ENCODE measurements around the gene VIM. TPM values are rescaled to one million over a fixed set of nuclear protein-coding genes. Genes with fewer than 3 reads are reported as not detected.
A peak's percentile ranks its signal among the peaks of the same experiment; 100 is the strongest.
"Not testable (repeated sequence)": the region's sequence is repeated elsewhere in the genome, so short reads cannot be mapped to it uniquely, and the experiment has no call there.

VIM gene
- total RNA-seq, 1 experiment from 2014 or later = 50.4 TPM

- Mint-ChIP-seq H3K36me3 (ENCODE audit: insufficient read depth, unreplicated experiment) (peaks cover 7% of the 10 kb centered on the region), H3K4me3 (ENCODE audit: unreplicated experiment) (peak overlapping the region; percentile 20), H3K9me3 (ENCODE audit: unreplicated experiment) (peaks cover 43% of the 10 kb centered on the region), H3K4me1 (ENCODE audit: low read depth, unreplicated experiment) (peaks cover 7% of the 10 kb centered on the region), H3K27ac (ENCODE audit: unreplicated experiment) (peak overlapping the region; percentile 65), H3K27me3 (ENCODE audit: insufficient read depth, unreplicated experiment) (peaks cover 3% of the 10 kb centered on the region)
- no peak for DNase-seq
- ChIA-PET POLR2A (interaction anchor here (0.7 kb wide), 1 partner anchor 316 kb away, joined by 3 read pairs; no protein-coding TSS in a partner anchor), CTCF (no interaction called here)
- BruUV-seq (replicated peaks) = no TSS peak
- no peak overlapping the region for H3K4me3 ChIP-seq (ENCODE audit: low read depth, low read length)
- TF ChIP-seq CTCF (IDR thresholded peaks at IDR 0.05; ENCODE audit: insufficient read depth in 1 of 2, low read depth in 1 of 2, low read length in 1 of 2, severe bottlenecking in 1 of 2, unreplicated experiment in 1 of 2) = no peak
- no peaks in the 10 kb centered on the region for H3K27me3 ChIP-seq (replicated peaks; ENCODE audit: control insufficient read depth, insufficient read depth, low read length)
- H3K36me3 ChIP-seq (ENCODE audit: control insufficient read depth, insufficient read depth, low read length) = no peaks in the 10 kb centered on the region
- no peaks in the 10 kb centered on the region for H3K4me1 ChIP-seq
- peaks cover 14% of the 10 kb centered on the region for H3K9me3 ChIP-seq
- intact Hi-C loops (cut with micrococcal nuclease; ENCODE audit: unreplicated experiment) = no loop called here
Measured at GRCh38 chr10:17248964-17249363, 20.9 kb downstream of the VIM start.

GRCh38 chr10:17249820-17250219, 21.8 kb downstream of the VIM start:
- Histone ChIP-seq H3K27me3 (replicated peaks; ENCODE audit: control insufficient read depth, insufficient read depth, low read length) (no peaks in the 10 kb centered on the region), H3K9me3 (peaks cover 18% of the 10 kb centered on the region), H3K4me1 (no peaks in the 10 kb centered on the region), H3K4me3 (ENCODE audit: low read depth, low read length) (no peak overlapping the region), H3K36me3 (ENCODE audit: control insufficient read depth, insufficient read depth, low read length) (no peaks in the 10 kb centered on the region)
- Mint-ChIP-seq H3K27me3 (ENCODE audit: insufficient read depth, unreplicated experiment) (peaks cover 5% of the 10 kb centered on the region), H3K36me3 (ENCODE audit: insufficient read depth, unreplicated experiment) (peaks cover 7% of the 10 kb centered on the region), H3K27ac (ENCODE audit: unreplicated experiment) (no peak overlapping the region), H3K9me3 (ENCODE audit: unreplicated experiment) (peaks cover 51% of the 10 kb centered on the region), H3K4me3 (ENCODE audit: unreplicated experiment) (no peak overlapping the region), H3K4me1 (ENCODE audit: low read depth, unreplicated experiment) (peaks cover 7% of the 10 kb centered on the region)
- no peak for DNase-seq
- BruUV-seq (replicated peaks) = no TSS peak
- POLR2A ChIA-PET = no interaction called here
- CTCF ChIA-PET = no interaction called here
- intact Hi-C loops (cut with micrococcal nuclease; ENCODE audit: unreplicated experiment) = no loop called here
- peak in 1 of 2 experiments; percentile 47 for TF ChIP-seq CTCF (IDR thresholded peaks at IDR 0.05; ENCODE audit: insufficient read depth in 1 of 2, low read depth in 1 of 2, low read length in 1 of 2, severe bottlenecking in 1 of 2, unreplicated experiment in 1 of 2)

DNA sequence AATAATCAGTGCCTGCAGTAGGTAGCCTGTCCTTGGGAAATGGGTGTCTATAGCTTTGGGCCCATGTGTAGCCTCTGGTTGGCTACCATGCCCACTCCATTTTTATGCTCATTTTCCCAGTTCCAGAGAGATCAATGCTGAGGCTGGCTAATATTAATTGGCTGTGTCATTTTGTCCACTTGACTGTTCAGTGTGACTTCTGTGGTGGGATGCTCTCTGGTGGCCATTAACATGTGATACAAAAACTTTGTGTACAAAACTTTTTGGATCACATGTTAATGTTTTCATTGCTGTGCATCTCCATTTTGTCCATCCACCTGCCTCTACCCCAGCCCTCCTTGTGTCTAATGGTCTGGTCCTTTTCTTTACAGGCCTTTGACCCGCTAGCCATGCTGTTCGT, 22.7 kb downstream of the VIM start:
- intact Hi-C loops (cut with micrococcal nuclease; ENCODE audit: unreplicated experiment) = no loop called here
- H3K27me3 Mint-ChIP-seq (ENCODE audit: insufficient read depth, unreplicated experiment) = peaks cover 5% of the 10 kb centered on the region
- H3K27ac Mint-ChIP-seq (ENCODE audit: unreplicated experiment) = no peak overlapping the region
- Histone ChIP-seq H3K27me3 (replicated peaks; ENCODE audit: control insufficient read depth, insufficient read depth, low read length) (no peaks in the 10 kb centered on the region), H3K4me1 (no peaks in the 10 kb centered on the region), H3K36me3 (ENCODE audit: control insufficient read depth, insufficient read depth, low read length) (no peaks in the 10 kb centered on the region), H3K9me3 (peaks cover 18% of the 10 kb centered on the region), H3K4me3 (ENCODE audit: low read depth, low read length) (no peak overlapping the region)
- CTCF ChIA-PET = no interaction called here
- BruUV-seq (replicated peaks) = no TSS peak
- peaks cover 51% of the 10 kb centered on the region for H3K9me3 Mint-ChIP-seq (ENCODE audit: unreplicated experiment)
- H3K36me3 Mint-ChIP-seq (ENCODE audit: insufficient read depth, unreplicated experiment) = peaks cover 7% of the 10 kb centered on the region
- peaks cover 7% of the 10 kb centered on the region for H3K4me1 Mint-ChIP-seq (ENCODE audit: low read depth, unreplicated experiment)
- no peak for TF ChIP-seq CTCF (IDR thresholded peaks at IDR 0.05; ENCODE audit: insufficient read depth in 1 of 2, low read depth in 1 of 2, low read length in 1 of 2, severe bottlenecking in 1 of 2, unreplicated experiment in 1 of 2)
- DNase-seq = no peak
- no peak overlapping the region for H3K4me3 Mint-ChIP-seq (ENCODE audit: unreplicated experiment)
- POLR2A ChIA-PET = no interaction called here

DNA sequence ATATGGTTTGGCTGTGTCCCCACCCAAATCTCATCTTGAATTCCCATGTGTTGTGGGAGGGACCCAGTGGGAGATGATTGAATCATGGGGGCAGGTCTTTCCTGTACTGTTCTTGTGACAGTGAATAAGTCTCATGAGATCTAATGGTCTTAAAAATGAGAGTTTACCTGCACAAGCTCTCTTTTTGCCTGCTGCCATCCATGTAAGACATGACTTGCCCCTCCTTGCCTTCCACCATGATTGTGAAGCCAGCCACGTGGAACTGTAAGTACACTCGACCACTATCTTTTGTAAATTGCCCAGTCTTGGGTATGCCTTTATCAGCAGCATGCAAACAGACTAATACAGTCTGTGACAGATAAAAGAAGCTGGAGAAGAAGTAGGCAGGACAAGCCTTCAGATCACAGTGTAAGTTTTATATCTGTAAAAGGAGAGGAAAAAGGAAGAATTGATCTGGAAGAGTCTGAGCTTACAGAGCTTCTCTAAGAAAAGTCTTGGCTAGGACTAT, 26.6 kb downstream of the VIM start:
- H3K36me3 Mint-ChIP-seq (ENCODE audit: insufficient read depth, unreplicated experiment); DNase-seq; H3K9me3 ChIP-seq; H3K4me1 Mint-ChIP-seq (ENCODE audit: low read depth, unreplicated experiment); H3K36me3 ChIP-seq (ENCODE audit: control insufficient read depth, insufficient read depth, low read length); BruUV-seq (replicated peaks); H3K27me3 ChIP-seq (replicated peaks; ENCODE audit: control insufficient read depth, insufficient read depth, low read length); H3K4me3 ChIP-seq (ENCODE audit: low read depth, low read length); H3K27me3 Mint-ChIP-seq (ENCODE audit: insufficient read depth, unreplicated experiment); H3K4me3 Mint-ChIP-seq (ENCODE audit: unreplicated experiment); H3K27ac Mint-ChIP-seq (ENCODE audit: unreplicated experiment); POLR2A ChIA-PET; H3K4me1 ChIP-seq; CTCF ChIA-PET; intact Hi-C loops (cut with micrococcal nuclease; ENCODE audit: unreplicated experiment): not testable (repeated sequence)
- H3K9me3 Mint-ChIP-seq (ENCODE audit: unreplicated experiment) = peaks cover 18% of the 10 kb centered on the region

Measured in Caco-2 (cell line).